Tibial artery (tissue), 4 donors: ENCODE results near the gene HAS3.
"Not testable (repeated sequence)": the region's sequence is repeated elsewhere in the genome, so short reads cannot be mapped to it uniquely, and the experiment has no call there.

Source experiments
- DNase-seq, 2 donors: peaks; one replicate each; pipeline ENCODE4 v3.0.0-alpha.2; 2019
- H3K27ac ChIP-seq, 2 donors: fragments of 200-600 bp; sonication (generic) in 1 of 2; 1 replicate in 1 of 2; 2 replicates in 1 of 2; pipeline ENCODE4 v1.5.1; 2018 to 2019; ENCODE audit warnings: mild to moderate bottlenecking in 1 of 2
- H3K27me3 ChIP-seq, 2 donors: fragments of 200-600 bp; sonication (generic) in 1 of 2; one replicate each; pipeline versions ENCODE4 v1.5.1 to v1.6.0; 2016 to 2019
- H3K36me3 ChIP-seq, 3 donors: fragments of 200-600 bp; sonication (generic) in 2 of 3; one replicate each; pipeline ENCODE4 v1.5.1; 2016 to 2019; ENCODE audit warnings: mild to moderate bottlenecking in 2 of 3
- H3K4me1 ChIP-seq, 4 donors: fragments of 200-600 bp; sonication (generic) in 2 of 4; 1 replicate in 3 of 4; 2 replicates in 1 of 4; pipeline ENCODE4 v1.5.1; 2016 to 2019
- H3K4me3 ChIP-seq, 2 donors: fragments of 200-600 bp; sonication (generic) in 1 of 2; 1 replicate in 1 of 2; 2 replicates in 1 of 2; pipeline ENCODE4 v1.5.1; 2018 to 2019; ENCODE audit warnings: mild to moderate bottlenecking in 2 of 2
- H3K9me3 ChIP-seq, 3 donors: fragments of 200-600 bp; sonication (generic) in 1 of 3; one replicate each; pipeline ENCODE4 v1.5.1; 2016 to 2019
- CTCF ChIP-seq, 2 experiments: fragments of 200-600 bp in 1 of 2; fragments of 450-650 bp in 1 of 2; IDR thresholded peaks; one replicate each; pipeline ENCODE4 v1.5.1; 2017 to 2019; ENCODE audit warnings: antibody characterized with exemption in 2 of 2, mild to moderate bottlenecking in 1 of 2, moderate library complexity in 1 of 2
- intact Hi-C: fragments of 100-400 bp; cut with DNase I; formaldehyde crosslinking; loops from one replicate; pipeline ENCODE4 v1.15.0; 2023; ENCODE audit warnings: low total_unique reads

Gene HAS3

GRCh38 chr16:69126221-69126620, 20.8 kb downstream of the HAS3 start:
- Histone ChIP-seq H3K27me3 (no peaks in the 10 kb centered on the region), H3K36me3 (peaks cover 0 to 20% (median 17%) of the 10 kb centered on the region in 3 donors), H3K27ac (no peak overlapping the region), H3K9me3 (no peaks in the 10 kb centered on the region), H3K4me1 (peaks cover 0 to 27% (median 14%) of the 10 kb centered on the region in 4 donors), H3K4me3 (no peak overlapping the region)
- no peak for DNase-seq
- intact Hi-C loops, result loop anchor here (5.0 kb wide), 1 partner anchor 599 kb away; no protein-coding TSS in a partner anchor
- no peak for TF ChIP-seq CTCF (IDR thresholded peaks at IDR 0.05)

GRCh38 chr16:69126801-69127200, 21.3 kb downstream of the HAS3 start:
- DNase-seq, H3K27me3 ChIP-seq, H3K27ac ChIP-seq, H3K9me3 ChIP-seq, H3K4me3 ChIP-seq: not testable (repeated sequence)
- intact Hi-C loops, result loop anchor here (5.0 kb wide), 1 partner anchor 600 kb away; no protein-coding TSS in a partner anchor
- H3K36me3 ChIP-seq, result peaks cover 0 to 17% (median 15%) of the 10 kb centered on the region in 3 donors
- H3K4me1 ChIP-seq, result peaks cover 0 to 29% (median 17%) of the 10 kb centered on the region in 4 donors

- intact Hi-C loops, result loop anchor here (5.0 kb wide), 1 partner anchor 601 kb away; no protein-coding TSS in a partner anchor
- DNase-seq, result no peak
- H3K27ac ChIP-seq, result no peak overlapping the region
- peaks cover 0 to 31% (median 19%) of the 10 kb centered on the region in 4 donors for H3K4me1 ChIP-seq
- TF ChIP-seq CTCF (IDR thresholded peaks at IDR 0.05), result no peak
- no peaks in the 10 kb centered on the region for H3K27me3 ChIP-seq
- no peaks in the 10 kb centered on the region for H3K9me3 ChIP-seq
- no peak overlapping the region for H3K4me3 ChIP-seq
- H3K36me3 ChIP-seq, result peaks cover 0 to 17% (median 15%) of the 10 kb centered on the region in 3 donors
Measured at GRCh38 chr16:69127966-69128510, 22.6 kb downstream of the HAS3 start.

- Histone ChIP-seq H3K9me3 (no peaks in the 10 kb centered on the region), H3K4me1 (peaks cover 0 to 42% (median 28%) of the 10 kb centered on the region in 4 donors), H3K27me3 (no peaks in the 10 kb centered on the region), H3K4me3 (no peak overlapping the region), H3K27ac (no peak overlapping the region), H3K36me3 (peaks cover 0 to 17% (median 15%) of the 10 kb centered on the region in 3 donors)
- TF ChIP-seq CTCF (IDR thresholded peaks at IDR 0.05), result no peak
- DNase-seq, result no peak
- intact Hi-C loops, result no loop called here
Measured at GRCh38 chr16:69130461-69130860, 25.0 kb downstream of the HAS3 start.

GRCh38 chr16:69131167-69131838, 25.9 kb downstream of the HAS3 start:
- H3K4me1 ChIP-seq, result peaks cover 0 to 39% (median 28%) of the 10 kb centered on the region in 4 donors
- intact Hi-C loops, result no loop called here
- no peak for TF ChIP-seq CTCF (IDR thresholded peaks at IDR 0.05)
- H3K27me3 ChIP-seq, result no peaks in the 10 kb centered on the region
- no peak for DNase-seq
- peak overlapping the region; percentile 81 to 95 for H3K4me3 ChIP-seq
- peak overlapping the region; percentile 77 to 81 for H3K27ac ChIP-seq
- no peaks in the 10 kb centered on the region for H3K9me3 ChIP-seq
- peaks cover 0 to 17% (median 14%) of the 10 kb centered on the region in 3 donors for H3K36me3 ChIP-seq

- Histone ChIP-seq H3K9me3 (no peaks in the 10 kb centered on the region), H3K4me1 (peaks cover 0 to 39% (median 27%) of the 10 kb centered on the region in 4 donors), H3K27ac (peak overlapping the region; percentile 77 to 81), H3K27me3 (no peaks in the 10 kb centered on the region), H3K4me3 (peak overlapping the region; percentile 81 to 95), H3K36me3 (peaks cover 0 to 17% (median 17%) of the 10 kb centered on the region in 3 donors)
- DNase-seq, result peak; percentile 69 to 87
- no peak for TF ChIP-seq CTCF (IDR thresholded peaks at IDR 0.05)
- intact Hi-C loops, result no loop called here
Measured at GRCh38 chr16:69131839-69132423, 26.5 kb downstream of the HAS3 start.
